IPS-NIHi11 (cell line): ENCODE results near the gene DNAAF8.
"Not testable (repeated sequence)": the region's sequence is repeated elsewhere in the genome, so short reads cannot be mapped to it uniquely, and the experiment has no call there.

Experiments
- DNase-seq: peaks from one replicate; pipeline ENCODE4 v3.0.0; 2012; ENCODE audit warnings: mixed read lengths, low spot score

DNAAF8 gene

DNA sequence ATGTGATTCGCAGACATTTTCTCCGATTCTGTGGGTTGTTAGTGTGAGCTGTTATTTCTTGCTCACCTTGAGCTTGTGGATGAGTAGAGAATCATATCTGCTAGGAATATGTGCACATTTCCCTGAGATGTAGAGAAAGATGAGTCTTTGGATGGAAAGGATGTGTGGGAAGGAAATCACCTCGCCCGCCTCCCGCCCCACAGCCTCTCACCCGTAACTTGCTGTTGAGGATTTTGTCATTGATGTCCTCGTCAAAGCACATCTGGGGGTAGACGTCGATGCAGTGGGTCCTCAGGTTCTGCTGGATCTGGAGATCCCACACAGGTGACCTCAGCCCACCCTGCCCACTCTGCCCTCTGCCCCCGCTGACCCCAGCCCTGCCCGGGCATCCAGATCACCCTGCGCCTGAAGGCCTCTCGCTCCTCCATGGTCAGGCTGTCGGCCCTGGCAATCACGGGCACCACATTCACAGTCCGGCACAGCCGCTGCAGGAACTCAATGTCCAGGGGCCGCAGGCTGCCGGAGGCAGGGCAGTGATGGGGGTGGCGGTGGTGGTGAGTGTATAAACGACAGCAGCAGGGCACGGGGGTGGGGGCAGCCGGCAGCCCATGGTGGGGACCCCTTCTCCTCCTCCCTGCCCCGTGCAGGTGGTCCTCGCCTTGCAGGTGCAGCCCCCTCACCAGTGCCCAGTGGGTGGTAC lies 49.1 kb downstream of the DNAAF8 start:
- DNase-seq, result no peak

- no peak for DNase-seq
Observed at GRCh38 chr16:4783951-4784336, 49.6 kb downstream of the DNAAF8 start.

DNA sequence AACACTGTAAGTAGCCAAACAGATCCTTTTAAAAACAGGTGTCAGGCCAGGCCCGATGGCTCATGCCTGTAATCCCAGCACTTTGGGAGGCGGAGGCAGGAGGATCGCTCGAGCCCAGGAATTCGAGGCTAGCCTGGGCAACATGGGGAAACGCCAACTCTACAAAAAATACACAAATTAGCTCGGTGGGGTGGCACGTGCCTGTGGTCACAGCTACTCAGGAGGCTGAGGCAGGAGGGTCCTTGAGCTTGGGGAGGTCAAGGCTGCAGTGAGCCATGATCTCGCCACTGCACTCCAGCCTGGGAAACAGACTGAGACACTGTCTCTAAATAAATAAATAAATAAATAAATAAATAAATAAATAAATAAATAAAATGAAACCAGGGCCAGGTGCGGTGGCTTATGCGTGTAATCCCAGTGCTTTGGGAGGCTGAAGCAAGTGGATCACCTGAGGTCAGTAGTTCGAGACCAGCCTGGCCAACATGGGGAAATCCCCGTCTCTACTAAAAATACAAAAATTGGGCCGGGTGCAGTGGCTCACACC lies 50.2 kb downstream of the DNAAF8 start:
- DNase-seq, result not testable (repeated sequence)

DNA sequence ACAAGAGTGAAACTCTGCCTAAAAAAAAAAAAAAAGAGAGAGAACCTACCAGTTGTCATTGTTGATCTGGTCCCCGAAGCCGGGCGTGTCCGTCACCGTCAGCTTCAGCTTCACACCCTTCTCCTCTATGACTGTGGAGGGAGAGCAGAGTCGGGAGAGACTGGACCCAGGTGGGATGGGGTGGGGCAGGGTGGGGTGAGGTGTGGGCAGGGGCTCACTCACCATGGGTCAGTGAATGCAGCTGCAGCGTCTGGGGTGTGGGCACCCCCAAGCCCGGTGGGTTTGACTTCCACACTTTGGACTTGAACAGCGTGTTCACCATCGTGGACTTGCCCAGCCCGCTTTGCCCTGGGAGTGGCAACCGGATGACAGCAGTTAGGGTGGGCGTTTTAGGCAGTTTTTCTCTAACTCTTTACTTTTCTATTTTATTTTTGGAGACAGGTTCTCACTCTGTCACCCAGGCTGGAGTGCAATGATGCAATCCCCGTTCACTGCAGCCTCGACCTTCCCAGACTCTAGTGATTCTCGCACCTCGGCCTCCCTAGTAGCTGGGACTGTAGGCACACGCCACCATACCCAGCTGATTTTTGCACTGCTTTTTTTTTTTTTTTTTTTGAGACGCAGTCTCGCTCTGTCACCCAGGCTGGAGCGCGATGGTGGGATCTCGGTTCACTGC lies 51.6 kb downstream of the DNAAF8 start:
- no peak for DNase-seq

DNA sequence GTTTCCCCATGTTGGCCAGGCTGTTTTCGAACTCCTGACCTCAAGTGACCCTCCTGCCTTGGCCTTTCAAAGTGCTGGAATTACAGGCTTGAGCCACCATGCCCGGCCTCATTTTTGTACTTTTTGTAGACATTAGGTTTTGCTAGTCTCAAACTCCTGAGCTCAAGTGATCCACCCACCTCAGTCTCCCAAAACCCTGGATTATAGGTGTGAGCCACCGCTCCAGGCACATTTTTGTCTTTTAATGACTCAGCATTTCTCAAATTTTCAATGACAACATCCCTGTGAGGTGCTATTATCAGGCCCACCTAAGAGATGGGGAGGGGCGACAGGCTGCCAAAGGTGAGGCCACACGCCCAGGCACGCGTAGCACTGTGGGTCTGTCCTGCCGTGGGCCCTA lies 52.7 kb downstream of the DNAAF8 start:
- DNase-seq, result no peak

DNA sequence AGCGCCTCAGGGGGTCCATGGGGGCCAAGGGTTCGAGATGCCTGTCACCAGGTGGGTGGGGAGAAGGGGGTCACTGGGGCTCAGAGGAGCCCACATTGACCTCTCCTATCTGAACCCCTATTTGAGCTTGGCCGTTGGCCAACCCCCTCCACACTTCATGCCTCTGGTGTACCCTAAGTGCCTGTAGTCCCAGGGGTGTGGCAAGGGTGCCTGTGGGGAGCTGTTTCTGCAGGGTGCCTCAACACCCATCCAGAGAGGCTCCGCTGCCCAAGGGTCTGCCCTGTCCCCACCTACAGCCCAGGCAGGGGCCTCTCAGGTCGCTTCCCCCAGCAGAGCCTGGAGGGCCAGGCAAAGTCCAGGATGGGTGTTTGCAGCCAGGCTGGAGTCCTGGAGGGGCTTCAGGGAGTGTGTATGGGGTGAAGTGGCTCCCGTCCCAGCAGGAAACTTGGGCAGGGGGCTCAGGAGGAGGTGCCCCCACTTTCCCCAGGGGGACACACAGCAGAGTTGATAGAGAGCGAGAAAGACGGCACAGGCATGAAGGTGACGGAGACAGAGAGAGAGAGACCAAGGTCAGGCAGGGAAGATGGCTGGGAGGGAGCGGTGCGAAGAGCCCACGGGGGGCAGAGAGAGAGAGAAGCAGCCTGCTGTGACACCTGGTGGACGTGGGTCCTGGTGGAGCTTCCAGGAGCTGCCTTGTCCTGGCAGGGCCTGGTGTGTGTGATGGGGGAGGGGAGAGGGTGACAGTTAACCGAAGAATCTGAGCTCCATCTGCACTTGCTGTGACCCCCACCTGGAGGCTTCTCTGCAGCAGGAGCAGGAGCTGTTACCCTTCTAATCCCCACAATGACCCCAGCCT lies 53.5 kb downstream of the DNAAF8 start, which contains the start of gene SEPTIN12:
Gene SEPTIN12 (minus strand): TSS at position 719 of the 856 bp plus-strand sequence. CDS start 700 bp downstream, at position 19.
- DNase-seq, result no peak

GRCh38 chr16:4788489-4788889 lies 54.2 kb downstream of the DNAAF8 start:
- DNase-seq, result no peak

GRCh38 chr16:4788910-4789309 lies 54.6 kb downstream of the DNAAF8 start:
- no peak for DNase-seq

- no peak for DNase-seq
Observed at GRCh38 chr16:4790261-4790660, 55.9 kb downstream of the DNAAF8 start.

GRCh38 chr16:4790871-4791270 lies 56.5 kb downstream of the DNAAF8 start:
- no peak for DNase-seq

DNA sequence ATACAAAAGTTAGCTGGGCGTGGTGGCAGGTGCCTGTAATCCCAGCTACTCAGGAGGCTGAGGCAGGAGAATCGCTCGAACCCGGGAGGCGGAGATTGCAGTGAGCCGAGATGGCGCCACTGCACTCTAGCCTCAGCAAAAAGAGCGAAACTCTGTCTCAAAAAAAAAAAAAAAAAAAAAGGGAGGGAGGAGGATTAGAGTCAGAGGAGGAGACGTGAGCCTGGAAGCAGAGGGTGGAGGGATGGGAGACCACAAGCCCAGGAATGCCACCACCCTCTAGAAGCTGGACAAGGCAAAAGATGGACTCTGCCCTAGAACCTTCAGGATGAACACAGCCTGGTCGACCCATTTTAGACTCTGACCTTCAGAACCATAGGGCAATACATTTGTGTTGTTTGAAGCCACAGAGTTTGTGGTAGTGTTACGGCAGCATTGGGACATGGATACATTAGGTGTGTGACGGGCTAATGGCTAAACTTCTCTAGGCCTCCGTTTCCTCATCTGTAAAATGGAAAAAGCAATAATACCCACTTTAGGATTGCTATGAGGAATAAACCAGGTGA lies 58.7 kb downstream of the DNAAF8 start:
- no peak for DNase-seq

DNA sequence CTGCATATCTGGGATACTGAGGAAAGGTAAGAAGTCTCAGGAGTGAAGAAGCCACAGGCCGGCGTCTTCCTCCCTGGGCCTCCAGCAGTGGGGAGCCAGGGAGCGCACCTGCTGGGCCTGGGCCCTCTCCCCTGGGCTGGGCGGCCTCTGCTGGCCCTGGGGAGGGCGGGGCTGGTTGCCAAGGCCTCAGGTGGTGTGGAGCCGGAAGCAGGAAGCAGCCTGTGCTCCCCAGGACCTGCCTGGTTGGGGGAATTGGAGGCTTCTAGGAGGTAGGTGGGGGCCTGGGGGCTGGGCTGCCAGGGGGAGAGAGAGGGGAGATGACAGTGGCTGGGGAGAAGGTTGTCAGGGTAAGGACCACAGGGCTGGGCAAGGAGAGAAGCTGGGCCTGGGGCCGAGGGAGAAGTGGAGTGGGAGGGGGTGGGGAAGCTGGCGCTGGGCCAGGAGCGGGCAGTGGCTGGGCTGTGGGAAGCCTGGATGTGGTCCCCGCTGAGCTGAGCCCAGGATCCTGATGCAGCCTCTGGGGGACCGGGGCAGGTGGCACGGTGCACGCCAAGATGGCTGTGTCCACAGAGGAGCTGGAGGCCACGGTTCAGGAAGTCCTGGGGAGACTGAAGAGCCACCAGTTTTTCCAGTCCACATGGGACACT lies 61.0 kb downstream of the DNAAF8 start, which contains the start of gene SMIM22:
Gene SMIM22 (plus strand): TSS at position 189 of the 647 bp plus-strand sequence. CDS start 366 bp downstream, at position 555.
- peak; percentile 45 for DNase-seq

DNA sequence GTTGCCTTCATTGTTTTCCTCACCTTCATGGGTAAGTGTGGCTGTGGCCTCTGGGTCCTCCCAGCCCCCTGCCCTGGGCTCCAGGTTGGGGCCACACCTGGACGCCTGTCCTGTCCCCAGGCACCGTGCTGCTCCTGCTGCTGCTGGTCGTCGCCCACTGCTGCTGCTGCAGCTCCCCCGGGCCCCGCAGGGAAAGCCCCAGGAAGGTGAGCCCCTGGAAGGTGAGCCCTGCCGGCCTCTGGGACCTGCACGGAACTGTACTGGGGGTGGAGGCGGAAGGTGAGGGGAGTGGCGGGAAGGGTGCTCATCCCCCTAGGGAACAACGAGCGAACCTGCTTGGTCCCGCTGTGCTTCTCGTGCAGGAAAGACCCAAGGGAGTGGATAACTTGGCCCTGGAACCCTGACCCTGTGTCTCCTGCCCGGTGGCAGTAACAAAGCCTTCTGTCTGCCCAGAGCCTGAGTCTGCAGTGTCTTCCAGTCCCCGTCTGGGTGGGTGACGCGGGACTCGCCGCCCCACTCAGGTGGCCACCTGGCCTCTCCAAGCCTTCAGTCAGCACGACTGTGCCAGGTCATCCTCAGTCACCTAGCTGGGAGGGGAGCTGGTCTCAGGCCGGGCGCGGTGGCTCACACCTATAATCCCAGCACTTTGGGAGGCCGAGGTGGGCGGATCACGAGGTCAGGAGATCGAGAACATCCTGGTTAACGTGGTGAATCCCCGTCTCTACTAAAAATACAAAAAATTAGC lies 61.7 kb downstream of the DNAAF8 start:
- DNase-seq, result no peak

DNA sequence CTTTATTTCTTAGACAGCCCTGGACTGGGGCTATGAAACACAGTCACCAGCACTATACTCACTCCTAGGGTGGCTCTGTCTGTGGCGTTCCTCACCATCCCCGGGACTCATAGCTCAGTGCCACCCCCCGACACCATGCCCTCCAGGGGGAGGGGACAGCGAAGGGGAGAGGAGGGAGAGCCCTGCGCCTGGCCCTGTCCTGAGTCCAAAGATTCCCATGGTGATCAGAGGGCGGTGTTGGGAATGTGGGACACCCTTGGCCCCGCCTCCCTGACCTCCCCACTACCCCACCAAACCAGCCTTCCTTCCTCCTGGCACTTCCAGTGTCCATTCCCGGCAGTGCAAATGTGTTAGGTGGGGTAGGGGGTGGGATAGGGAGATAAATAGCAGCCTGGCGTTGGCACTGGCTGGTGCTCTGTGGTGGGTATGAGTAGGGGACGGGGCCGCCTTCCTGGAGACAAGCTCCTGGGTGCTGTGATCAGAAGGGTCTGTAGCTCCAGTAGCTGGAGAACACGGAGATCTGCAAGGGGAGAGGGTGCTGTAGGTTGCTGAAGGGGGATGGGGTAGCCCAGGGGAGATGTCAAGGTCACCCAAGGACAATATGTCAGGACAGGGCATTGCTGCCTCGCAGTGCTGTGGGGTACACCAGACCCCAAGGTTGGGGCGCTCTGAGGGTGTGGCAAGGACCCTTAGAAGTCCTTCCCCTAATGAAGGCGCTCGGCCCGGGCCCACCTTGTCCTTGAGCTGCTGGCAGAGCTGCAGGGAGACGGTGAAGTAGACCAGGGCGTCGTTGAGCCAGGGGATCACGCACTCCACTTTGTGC lies 62.9 kb downstream of the DNAAF8 start:
- DNase-seq, result no peak

GRCh38 chr16:4797805-4798252 lies 63.5 kb downstream of the DNAAF8 start:
- no peak for DNase-seq

DNA sequence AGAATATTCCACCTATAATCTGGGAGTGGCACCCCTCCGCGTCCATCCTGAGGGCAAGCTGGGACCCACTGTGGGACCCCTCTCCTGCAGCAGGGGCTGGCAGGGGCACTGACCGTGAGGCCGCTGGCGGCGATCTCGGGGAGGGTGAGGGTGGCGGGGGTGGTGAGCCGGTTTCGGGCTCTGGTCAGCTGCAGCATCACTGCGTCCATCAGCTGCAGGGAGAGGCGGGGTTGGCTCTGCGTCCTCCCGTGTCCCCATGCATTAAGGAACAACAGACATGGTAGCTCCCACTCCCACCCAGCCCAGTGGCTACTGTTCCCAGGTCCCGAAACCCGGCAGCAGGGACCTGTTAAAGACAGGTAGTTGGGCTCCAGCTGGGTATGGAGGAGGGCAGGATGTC lies 64.1 kb downstream of the DNAAF8 start:
- no peak for DNase-seq
